GM12878 (cell line): ENCODE results near the gene VEZF1. TPM values are rescaled to one million over a fixed set of nuclear protein-coding genes. Genes with fewer than 3 reads are reported as not detected.

Experiments used
- ATAC-seq: fragments of 200-7000 bp; cut with Tn5 transposase; 3 replicates; pipeline ENCODE4 v1.9.1; 2020; ENCODE audit warnings: mild to moderate bottlenecking, moderate library complexity
- BruUV-seq: library from RNA; stranded (reverse); fragments of 400-500 nt; replicated peaks from 2 replicates; lab custom pipeline; 2021; lab: Mats Ljungman, UMichigan
- CTCF ChIA-PET: fragments of 300-600 bp; sonication (Branson Sonifier 250); formaldehyde crosslinking; extraction: SDS; loops from one replicate; lab custom pipeline; 2021; ENCODE audit warnings: inconsistent platforms; lab: Yijun Ruan, JAX
- POLR2A ChIA-PET: fragments of 350-600 bp; formaldehyde crosslinking; extraction: SDS; loops from one replicate; lab custom pipeline; 2021; ENCODE audit warnings: inconsistent platforms; lab: Charles Lee
- RAD21 ChIA-PET: fragments of 300-600 bp; sonication (Branson Sonifier 250); formaldehyde crosslinking; loops from one replicate; lab custom pipeline; 2023; ENCODE audit warnings: antibody characterized with exemption; ENCODE audit not compliant: unreplicated experiment; lab: Charles Lee
- SMC1A ChIA-PET: fragments of 300-600 bp; sonication (Branson Sonifier 250); formaldehyde crosslinking; loops from one replicate; lab custom pipeline; 2023; ENCODE audit not compliant: unreplicated experiment, uncharacterized antibody; lab: Charles Lee
- DNase-seq: peaks from one replicate; pipeline ENCODE4 v3.0.0-alpha.2; 2011; ENCODE audit warnings: low read depth, low spot score
- FAIRE-seq: peaks from 3 replicates; lab custom pipeline; 2011; peaks lifted over from hg19 to GRCh38; lab: Jason Lieb, UNC
- H2AFZ ChIP-seq: 2 replicates; pipeline ENCODE4 v1.6.0; 2011; ENCODE audit warnings: low read depth, low read length, control low read depth; ENCODE audit not compliant: control insufficient read depth
- H3K27ac ChIP-seq: 2 replicates; pipeline ENCODE4 v1.5.1; 2011; ENCODE audit warnings: control low read depth; ENCODE audit not compliant: control insufficient read depth, insufficient read depth
- H3K27me3 ChIP-seq, 2 experiments: replicated peaks in 1 of 2; 2 replicates each; pipeline versions ENCODE4 v1.6.0 to v1.6.1; 2011; ENCODE audit warnings: low read length in 1 of 2; ENCODE audit not compliant: control insufficient read depth in 2 of 2, insufficient read depth in 2 of 2
- H3K36me3 ChIP-seq, 2 experiments: 2 replicates each; pipeline ENCODE4 v1.5.1; 2011; ENCODE audit warnings: low read length in 1 of 2; ENCODE audit not compliant: control insufficient read depth in 2 of 2, insufficient read depth in 2 of 2
- H3K4me1 ChIP-seq: 2 replicates; pipeline ENCODE4 v1.6.1; 2011; ENCODE audit warnings: mild to moderate bottlenecking, low read length, moderate library complexity, mixed read lengths; ENCODE audit not compliant: control insufficient read depth, insufficient read depth
- H3K4me2 ChIP-seq: 2 replicates; pipeline ENCODE4 v1.6.0; 2011; ENCODE audit warnings: control low read depth; ENCODE audit not compliant: control insufficient read depth, insufficient read depth
- H3K4me3 ChIP-seq: fragments of 200-600 bp; sonication (generic); 2 replicates; pipeline ENCODE4 v1.5.1; 2016
- H3K79me2 ChIP-seq: 2 replicates; pipeline ENCODE4 v1.6.0; 2011; ENCODE audit warnings: low read length; ENCODE audit not compliant: control insufficient read depth, insufficient read depth
- H3K9ac ChIP-seq: 2 replicates; pipeline ENCODE4 v1.8.0; 2011; ENCODE audit warnings: low read length, control low read depth, mixed read lengths; ENCODE audit not compliant: control insufficient read depth, insufficient read depth
- H3K9me3 ChIP-seq: replicated peaks from 3 replicates; pipeline ENCODE4 v1.5.1; 2011; ENCODE audit warnings: mild to moderate bottlenecking, low read length; ENCODE audit not compliant: control insufficient read depth, insufficient read depth
- H4K20me1 ChIP-seq: 2 replicates; pipeline ENCODE4 v1.6.0; 2011; ENCODE audit not compliant: control insufficient read depth, insufficient read depth
- JUND ChIP-seq: IDR thresholded peaks from 2 replicates; pipeline ENCODE4 v1.6.1; 2012; ENCODE audit warnings: low read depth, mild to moderate bottlenecking, low read length, improper control_type of control experiment, moderate library complexity
- KLF5 ChIP-seq: fragments of 450-650 bp; IDR thresholded peaks from 2 replicates; pipeline ENCODE4 v1.6.1; 2014; ENCODE audit warnings: mild to moderate bottlenecking; ENCODE audit not compliant: partially characterized antibody
- MEF2A ChIP-seq: IDR thresholded peaks from 2 replicates; pipeline ENCODE4 v1.6.1; 2011; ENCODE audit warnings: low read depth, mild to moderate bottlenecking, low read length, moderate library complexity; ENCODE audit not compliant: insufficient read depth
- MYB ChIP-seq: fragments of 150-350 bp; IDR thresholded peaks from 2 replicates; pipeline ENCODE4 v1.6.1; 2014; ENCODE audit warnings: mild to moderate bottlenecking, low read depth, low read length, borderline replicate concordance
- NBN ChIP-seq: fragments of 450-650 bp; IDR thresholded peaks from 2 replicates; pipeline ENCODE4 v1.6.1; 2016
- SIN3A ChIP-seq: IDR thresholded peaks from 2 replicates; pipeline ENCODE4 v1.6.1; 2012; ENCODE audit warnings: low read depth, low read length, improper control_type of control experiment
- SP1 ChIP-seq: IDR thresholded peaks from one replicate; pipeline ENCODE4 v1.6.1; 2011; ENCODE audit warnings: low read depth, low read length
- WGBS: methylation state at CpG from one replicate; pipeline ENCODE4 v1.1.6; 2016; ENCODE audit warnings: low lambda C conversion rate; ENCODE audit not compliant: insufficient replicate concordance, insufficient coverage; ENCODE audit errors: missing lambda C conversion rate; 5-methylcytosine and 5-hydroxymethylcytosine counted together
- in situ Hi-C: fragments of 300-500 bp; cut with MboI; formaldehyde crosslinking; loops from 9 replicates; pipeline ENCODE4 v1.14.3; 2018; ENCODE audit warnings: mixed read lengths
- intact Hi-C: fragments of 100-400 bp; cut with micrococcal nuclease; formaldehyde crosslinking; loops from one replicate; pipeline ENCODE4 v1.14.2; 2022; ENCODE audit not compliant: unreplicated experiment
- polyA plus RNA-seq, 11 experiments: library from polyadenylated mRNA; depleted of rRNA in 4 of 11; unstranded in 6 of 11; stranded (reverse) in 5 of 11; fragments of >200 nt; fragmentation: Nextera tagmentation in 4 of 11; fragmentation: Illumina TruSeq in 1 of 11; extraction: Ambion mirVana in 4 of 11; extraction: Trizol in 1 of 11; gene quantifications; 1 replicate in 1 of 11; 2 replicates in 10 of 11; pipeline versions ENCODE4 v1.2.1 to v1.2.3, GENCODE V29; 2011 to 2016; ENCODE audit warnings: inconsistent platforms in 2 of 11, missing spikeins in 2 of 11, low read depth in 1 of 11
- total RNA-seq, 4 experiments: library from RNA; depleted of rRNA in 3 of 4; stranded (reverse); fragments of >200 nt in 3 of 4; fragmentation: Illumina TruSeq in 1 of 4; extraction: Trizol in 1 of 4; gene quantifications; 2 replicates each; pipeline versions ENCODE4 v1.2.1 to v1.2.3, GENCODE V29; 2013 to 2021
- TF ChIP-seq, protein P1 (sequence below): IDR thresholded peaks from 2 replicates; pipeline ENCODE4 v1.6.1; 2011; ENCODE audit warnings: borderline replicate concordance, low read depth, mild to moderate bottlenecking, moderate library complexity, low read length; ENCODE audit not compliant: insufficient read depth, poor library complexity, severe bottlenecking
- TF ChIP-seq, protein P2 (sequence below): fragments of 450-650 bp; IDR thresholded peaks from 2 replicates; pipeline ENCODE4 v1.6.1; 2017; ENCODE audit warnings: antibody characterized with exemption, mild to moderate bottlenecking, moderate library complexity

The VEZF1 gene
- total and polyA plus RNA-seq, 10 of the 15 experiments (the other 5 are each of a cell fraction or from before 2014, with no cell fraction given): 9.5 to 28.2 (median 20.3) TPM

- Histone ChIP-seq H3K27me3 (no peaks in the 10 kb centered on the region), H3K4me3 (no peak overlapping the region), H3K36me3 (no peaks in the 10 kb centered on the region), H3K79me2 (no peaks in the 10 kb centered on the region), H3K4me2 (no peak overlapping the region), H3K9me3 (no peaks in the 10 kb centered on the region), H3K4me1 (peaks cover 5% of the 10 kb centered on the region), H4K20me1 (no peaks in the 10 kb centered on the region), H3K27ac (no peak overlapping the region), H3K9ac (no peak overlapping the region), H2AFZ (no peak overlapping the region)
- ChIA-PET POLR2A (interaction anchor here (0.5 kb wide), 1 partner anchor 10 kb away, joined by 4 read pairs; no protein-coding TSS in a partner anchor), RAD21 (no interaction called here), SMC1A (no interaction called here), CTCF (interaction anchor here (1.1 to 1.6 kb wide), 4 partner anchors 8 to 69 kb away, joined by 3 to 5 read pairs (median 4); no protein-coding TSS in a partner anchor)
- intact Hi-C loops: no loop called here
- FAIRE-seq (no peak), DNase-seq (no peak), ATAC-seq (no peak)
- BruUV-seq: no TSS peak
- 62% methylated on average over 5 of the region's 5 CpGs for WGBS
- TF ChIP-seq JUND (no peak), MEF2A (no peak), SP1 (no peak), MYB (no peak), NBN (no peak), SIN3A (no peak), KLF5 (no peak)
- TF ChIP-seq, protein P1, sequence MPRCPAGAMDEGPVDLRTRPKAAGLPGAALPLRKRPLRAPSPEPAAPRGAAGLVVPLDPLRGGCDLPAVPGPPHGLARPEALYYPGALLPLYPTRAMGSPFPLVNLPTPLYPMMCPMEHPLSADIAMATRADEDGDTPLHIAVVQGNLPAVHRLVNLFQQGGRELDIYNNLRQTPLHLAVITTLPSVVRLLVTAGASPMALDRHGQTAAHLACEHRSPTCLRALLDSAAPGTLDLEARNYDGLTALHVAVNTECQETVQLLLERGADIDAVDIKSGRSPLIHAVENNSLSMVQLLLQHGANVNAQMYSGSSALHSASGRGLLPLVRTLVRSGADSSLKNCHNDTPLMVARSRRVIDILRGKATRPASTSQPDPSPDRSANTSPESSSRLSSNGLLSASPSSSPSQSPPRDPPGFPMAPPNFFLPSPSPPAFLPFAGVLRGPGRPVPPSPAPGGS: no peak
- TF ChIP-seq, protein P2, sequence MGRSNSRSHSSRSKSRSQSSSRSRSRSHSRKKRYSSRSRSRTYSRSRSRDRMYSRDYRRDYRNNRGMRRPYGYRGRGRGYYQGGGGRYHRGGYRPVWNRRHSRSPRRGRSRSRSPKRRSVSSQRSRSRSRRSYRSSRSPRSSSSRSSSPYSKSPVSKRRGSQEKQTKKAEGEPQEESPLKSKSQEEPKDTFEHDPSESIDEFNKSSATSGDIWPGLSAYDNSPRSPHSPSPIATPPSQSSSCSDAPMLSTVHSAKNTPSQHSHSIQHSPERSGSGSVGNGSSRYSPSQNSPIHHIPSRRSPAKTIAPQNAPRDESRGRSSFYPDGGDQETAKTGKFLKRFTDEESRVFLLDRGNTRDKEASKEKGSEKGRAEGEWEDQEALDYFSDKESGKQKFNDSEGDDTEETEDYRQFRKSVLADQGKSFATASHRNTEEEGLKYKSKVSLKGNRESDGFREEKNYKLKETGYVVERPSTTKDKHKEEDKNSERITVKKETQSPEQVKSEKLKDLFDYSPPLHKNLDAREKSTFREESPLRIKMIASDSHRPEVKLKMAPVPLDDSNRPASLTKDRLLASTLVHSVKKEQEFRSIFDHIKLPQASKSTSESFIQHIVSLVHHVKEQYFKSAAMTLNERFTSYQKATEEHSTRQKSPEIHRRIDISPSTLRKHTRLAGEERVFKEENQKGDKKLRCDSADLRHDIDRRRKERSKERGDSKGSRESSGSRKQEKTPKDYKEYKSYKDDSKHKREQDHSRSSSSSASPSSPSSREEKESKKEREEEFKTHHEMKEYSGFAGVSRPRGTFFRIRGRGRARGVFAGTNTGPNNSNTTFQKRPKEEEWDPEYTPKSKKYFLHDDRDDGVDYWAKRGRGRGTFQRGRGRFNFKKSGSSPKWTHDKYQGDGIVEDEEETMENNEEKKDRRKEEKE: no peak
- in situ Hi-C loops: no loop called here
Observed at GRCh38 chr17:57930239-57930638, 57.8 kb downstream of the VEZF1 start.
